Endothelial cell of umbilical vein (primary cell): Measurements from ENCODE around the gene MIS12. TPM values are rescaled to one million over a fixed set of nuclear protein-coding genes. Genes with fewer than 3 reads are reported as not detected.

Source experiments
- BruUV-seq: library from RNA; stranded (reverse); fragments of 400-500 nt; replicated peaks from 2 replicates; lab custom pipeline; 2021; lab: Mats Ljungman, UMichigan
- CTCF ChIA-PET: fragments of 300-600, 350-600 bp; sonication (Branson Sonifier 250); formaldehyde crosslinking; loops from one replicate; lab custom pipeline; 2021; ENCODE audit warnings: antibody characterized with exemption, inconsistent platforms; lab: Charles Lee
- POLR2A ChIA-PET: fragments of 300-600, 350-600 bp; sonication (Branson Sonifier 250); formaldehyde crosslinking; loops from one replicate; lab custom pipeline; 2021; ENCODE audit warnings: antibody characterized with exemption, inconsistent platforms; lab: Charles Lee
- DNase-seq: peaks from one replicate; pipeline ENCODE4 v3.0.0-alpha.2; 2011; ENCODE audit warnings: low read depth, low spot score
- FAIRE-seq: peaks from 2 replicates; lab custom pipeline; 2011; peaks lifted over from hg19 to GRCh38; lab: Jason Lieb, UNC
- H2AFZ ChIP-seq: 2 replicates; pipeline ENCODE4 v1.6.0; 2012; ENCODE audit warnings: low read depth, low read length, control low read depth, inconsistent platforms
- H3K27ac ChIP-seq: 2 replicates; pipeline ENCODE4 v1.5.1; 2011; ENCODE audit warnings: low read depth, mild to moderate bottlenecking, control low read depth, low read length, moderate library complexity; ENCODE audit not compliant: insufficient read depth
- H3K27me3 ChIP-seq, 2 experiments: 2 replicates each; pipeline versions ENCODE4 v1.6.0 to v1.6.1; 2011; ENCODE audit warnings: low read length in 2 of 2, mixed read lengths in 1 of 2; ENCODE audit not compliant: control insufficient read depth in 2 of 2, insufficient read depth in 2 of 2
- H3K36me3 ChIP-seq, 2 experiments: 2 replicates in 1 of 2; 3 replicates in 1 of 2; pipeline ENCODE4 v1.5.1; 2011; ENCODE audit warnings: low read length in 2 of 2, mild to moderate bottlenecking in 1 of 2, moderate library complexity in 1 of 2; ENCODE audit not compliant: control insufficient read depth in 2 of 2, insufficient read depth in 2 of 2; ENCODE audit errors: extremely low read depth in 1 of 2
- H3K4me1 ChIP-seq: 3 replicates; pipeline ENCODE4 v1.5.1; 2011; ENCODE audit warnings: mild to moderate bottlenecking, low read length; ENCODE audit not compliant: control insufficient read depth, insufficient read depth; ENCODE audit errors: extremely low read depth
- H3K4me2 ChIP-seq: 2 replicates; pipeline ENCODE4 v1.6.1; 2011; ENCODE audit warnings: low read length, control low read depth, mixed read lengths; ENCODE audit not compliant: insufficient read depth
- H3K4me3 ChIP-seq, 3 experiments: fragments of 200-600 bp in 1 of 3; sonication (generic), shearing (Covaris generic) in 1 of 3; replicated peaks in 1 of 3; 2 replicates each; pipeline ENCODE4 v1.5.1; 2011 to 2016; ENCODE audit warnings: control low read depth in 3 of 3, low read length in 3 of 3, mild to moderate bottlenecking in 2 of 3, inconsistent platforms in 1 of 3, low read depth in 1 of 3, moderate library complexity in 1 of 3; ENCODE audit not compliant: insufficient read depth in 1 of 3
- H3K79me2 ChIP-seq: 2 replicates; pipeline ENCODE4 v1.6.0; 2012; ENCODE audit warnings: low read length, inconsistent platforms; ENCODE audit not compliant: control insufficient read depth, insufficient read depth
- H3K9ac ChIP-seq: replicated peaks from 2 replicates; pipeline ENCODE3; 2011; ENCODE audit warnings: low read length, control low read depth; ENCODE audit not compliant: insufficient read depth; ENCODE audit errors: extremely low read depth
- H3K9me1 ChIP-seq: replicated peaks from 3 replicates; pipeline ENCODE4 v1.6.0; 2011; ENCODE audit warnings: mild to moderate bottlenecking, low read length; ENCODE audit not compliant: control insufficient read depth, insufficient read depth; ENCODE audit errors: extremely low read depth
- H3K9me3 ChIP-seq: replicated peaks from 2 replicates; pipeline ENCODE4 v1.5.1; 2012; ENCODE audit warnings: low read length, inconsistent platforms; ENCODE audit not compliant: control insufficient read depth, insufficient read depth
- H4K20me1 ChIP-seq: replicated peaks from 2 replicates; pipeline ENCODE3; 2011; ENCODE audit warnings: mild to moderate bottlenecking, low read length; ENCODE audit not compliant: control insufficient read depth, insufficient read depth; ENCODE audit errors: extremely low read depth
- EZH2 ChIP-seq: IDR thresholded peaks from 2 replicates; pipeline ENCODE4 v1.6.1; 2012; ENCODE audit warnings: borderline replicate concordance, low read depth, mild to moderate bottlenecking, moderate library complexity, low read length, inconsistent platforms; ENCODE audit not compliant: severe bottlenecking
- FOS ChIP-seq: IDR thresholded peaks from 2 replicates; pipeline ENCODE4 v1.6.1; 2011; ENCODE audit warnings: mild to moderate bottlenecking, low read length, moderate library complexity, borderline replicate concordance; ENCODE audit not compliant: insufficient read depth
- GATA2 ChIP-seq: IDR thresholded peaks from 2 replicates; pipeline ENCODE4 v1.7.0; 2011; ENCODE audit warnings: low read depth, mild to moderate bottlenecking, moderate library complexity, mixed read lengths, low read length; ENCODE audit not compliant: insufficient read length, insufficient read depth
- JUN ChIP-seq: IDR thresholded peaks from 2 replicates; pipeline ENCODE4 v1.6.1; 2011; ENCODE audit warnings: borderline replicate concordance, low read depth; ENCODE audit not compliant: insufficient read length, insufficient read depth
- MAX ChIP-seq: IDR thresholded peaks from 2 replicates; pipeline ENCODE4 v1.6.1; 2011; ENCODE audit not compliant: insufficient read depth, insufficient read length
- MYC ChIP-seq: IDR thresholded peaks from one replicate; pipeline ENCODE4 v1.6.1; 2011; ENCODE audit warnings: mild to moderate bottlenecking, low read depth, low read length
- POLR2A ChIP-seq: IDR thresholded peaks from 2 replicates; pipeline ENCODE4 v1.6.1; 2012; ENCODE audit warnings: low read depth, mild to moderate bottlenecking, control low read depth, low read length
- POLR2AphosphoS5 ChIP-seq: IDR thresholded peaks from 2 replicates; pipeline ENCODE4 v1.6.1; 2012; ENCODE audit warnings: low read depth, mild to moderate bottlenecking, control low read depth, low read length, moderate library complexity; ENCODE audit not compliant: insufficient read depth
- dilution Hi-C: fragments of 300-500 bp; cut with MboI; formaldehyde crosslinking; loops from one replicate; pipeline ENCODE4 v1.15.0; 2019; ENCODE audit warnings: low sequenced_read_pairs; ENCODE audit not compliant: extremely low pct_ligation_motif_present
- intact Hi-C: fragments of 100-400 bp; cut with micrococcal nuclease; formaldehyde crosslinking; loops from one replicate; pipeline ENCODE4 v1.10.0; 2022
- polyA plus RNA-seq, 4 experiments: library from polyadenylated mRNA; depleted of rRNA in 3 of 4; stranded (reverse) in 3 of 4; unstranded in 1 of 4; fragments of >200 nt; gene quantifications; 2 replicates each; pipeline versions ENCODE4 v1.2.1 to v1.2.3, GENCODE V29; 2011 to 2012; ENCODE audit warnings: missing spikeins in 1 of 4
- total RNA-seq: library from RNA; stranded (reverse); gene quantifications from 2 replicates; pipeline ENCODE4 v1.2.3, GENCODE V29; 2021
- TF ChIP-seq, protein P1 (sequence below), 2 donors: IDR thresholded peaks; 1 replicate in 1 of 2; 2 replicates in 1 of 2; pipeline ENCODE4 v1.5.1; 2011; ENCODE audit warnings: low read length in 2 of 2, mild to moderate bottlenecking in 2 of 2, moderate library complexity in 2 of 2, control low read depth in 1 of 2, inconsistent platforms in 1 of 2, low read depth in 1 of 2; ENCODE audit not compliant: insufficient read depth in 1 of 2; ENCODE audit errors: extremely low read depth in 1 of 2

The MIS12 gene
- total and polyA plus RNA-seq, 2 donors (not counting 3 experiments of a cell fraction or from before 2014, with no cell fraction given): 8.3 to 20.1 TPM

GRCh38 chr17:5485270-5486205 is 828 bp upstream of the MIS12 start, which contains the start of gene DERL2:
DERL2 (minus strand) TSS chr17:5486178; CDS start chr17:5486161, 17 bp downstream.
- peaks cover 65% of the 10 kb centered on the region for H3K79me2 ChIP-seq
- H3K9ac ChIP-seq: peak within 1 kb of the TSS; percentile 98
- H3K36me3 ChIP-seq: peaks cover 10 to 31% of the 10 kb centered on the region in 2 experiments
- no peaks in the 10 kb centered on the region for H3K9me3 ChIP-seq
- H4K20me1 ChIP-seq: no peaks in the 10 kb centered on the region
- H3K4me3 ChIP-seq: peak within 1 kb of the TSS; percentile 95 to 98 (median 96)
- peak within 1 kb of the TSS; percentile 95 for H3K27ac ChIP-seq
- no peaks in the 10 kb centered on the region for H3K27me3 ChIP-seq
- CTCF ChIA-PET: interaction anchor here (0.6 to 2.6 kb wide), 6 partner anchors 8 to 47 kb away, joined by 3 to 9 read pairs (median 4); partner anchors contain the start of genes C1QBP and DHX33
- peak within 1 kb of the TSS; percentile 95 for H2AFZ ChIP-seq
- TF ChIP-seq MYC (no peak), POLR2A (peak; percentile 69), POLR2AphosphoS5 (peak; percentile 64), EZH2 (no peak)
- peaks cover 20% of the 10 kb centered on the region for H3K4me1 ChIP-seq
- peak within 1 kb of the TSS; percentile 88 for H3K4me2 ChIP-seq
- dilution Hi-C loops: no loop called here
- FAIRE-seq: no peak
- intact Hi-C loops: loop anchor here (1.0 to 5.0 kb wide), 5 partner anchors 16 to 957 kb away; partner anchors contain the start of genes NLRP1, NUP88 and PIMREG
- H3K9me1 ChIP-seq: no peaks in the 10 kb centered on the region
- DNase-seq: no peak
- TSS peak; percentile 23 for BruUV-seq
- POLR2A ChIA-PET: interaction anchor here (0.8 to 1.9 kb wide), 9 partner anchors 9 to 1099 kb away, joined by 3 to 13 read pairs (median 3); partner anchors contain the start of genes DHX33, NLRP1, NUP88 and RPAIN

GRCh38 chr17:5488752-5489151 is 2.4 kb downstream of the MIS12 start:
- DNase-seq (no peak), FAIRE-seq (no peak)
- Histone ChIP-seq H3K9me3 (no peaks in the 10 kb centered on the region), H3K9ac (no peak overlapping the region), H3K27ac (no peak overlapping the region), H4K20me1 (no peaks in the 10 kb centered on the region), H3K4me3 (no peak overlapping the region), H3K27me3 (no peaks in the 10 kb centered on the region), H2AFZ (no peak overlapping the region), H3K79me2 (peaks cover 45% of the 10 kb centered on the region), H3K36me3 (peaks cover 5 to 16% of the 10 kb centered on the region in 2 experiments), H3K4me2 (no peak overlapping the region), H3K9me1 (no peaks in the 10 kb centered on the region), H3K4me1 (peaks cover 20% of the 10 kb centered on the region)
- intact Hi-C loops (loop anchor here (5.0 kb wide), 1 partner anchor 954 kb away; the partner anchor contains the start of gene PIMREG), dilution Hi-C loops (no loop called here)
- BruUV-seq: TSS peak; percentile 0
- ChIA-PET POLR2A (interaction anchor here (0.5 kb wide), 1 partner anchor 9 kb away, joined by 4 read pairs; no protein-coding TSS in a partner anchor), CTCF (interaction anchor here (1.0 kb wide), 1 partner anchor 50 kb away, joined by 3 read pairs; the partner anchor contains the start of gene C1QBP)
- TF ChIP-seq MAX (no peak), JUN (no peak), POLR2A (no peak), POLR2AphosphoS5 (no peak), GATA2 (no peak), MYC (no peak), FOS (no peak), EZH2 (no peak)
- TF ChIP-seq, protein P1, sequence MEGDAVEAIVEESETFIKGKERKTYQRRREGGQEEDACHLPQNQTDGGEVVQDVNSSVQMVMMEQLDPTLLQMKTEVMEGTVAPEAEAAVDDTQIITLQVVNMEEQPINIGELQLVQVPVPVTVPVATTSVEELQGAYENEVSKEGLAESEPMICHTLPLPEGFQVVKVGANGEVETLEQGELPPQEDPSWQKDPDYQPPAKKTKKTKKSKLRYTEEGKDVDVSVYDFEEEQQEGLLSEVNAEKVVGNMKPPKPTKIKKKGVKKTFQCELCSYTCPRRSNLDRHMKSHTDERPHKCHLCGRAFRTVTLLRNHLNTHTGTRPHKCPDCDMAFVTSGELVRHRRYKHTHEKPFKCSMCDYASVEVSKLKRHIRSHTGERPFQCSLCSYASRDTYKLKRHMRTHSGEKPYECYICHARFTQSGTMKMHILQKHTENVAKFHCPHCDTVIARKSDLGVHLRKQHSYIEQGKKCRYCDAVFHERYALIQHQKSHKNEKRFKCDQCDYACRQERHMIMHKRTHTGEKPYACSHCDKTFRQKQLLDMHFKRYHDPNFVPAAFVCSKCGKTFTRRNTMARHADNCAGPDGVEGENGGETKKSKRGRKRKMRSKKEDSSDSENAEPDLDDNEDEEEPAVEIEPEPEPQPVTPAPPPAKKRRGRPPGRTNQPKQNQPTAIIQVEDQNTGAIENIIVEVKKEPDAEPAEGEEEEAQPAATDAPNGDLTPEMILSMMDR (IDR thresholded peaks at IDR 0.05; ENCODE audit: extremely low read depth in 1 of 2, insufficient read depth in 1 of 2, low read depth in 1 of 2, low read length in 2 of 2): no peak
